ENCODE results near the gene MRPL41.

Gene MRPL41

GRCh38 chr9:137598943-137599342 lies 47.3 kb downstream of the MRPL41 start:
- H3K4me3 ChIP-seq (ENCODE audit: insufficient read length, low read depth) = no peak overlapping the region
- H3K9me3 ChIP-seq (ENCODE audit: insufficient read depth, low read length) = no peaks in the 10 kb centered on the region
- no peak for DNase-seq (ENCODE audit: low read depth, low spot score)
- H3K27me3 ChIP-seq (ENCODE audit: insufficient read depth, insufficient read length) = peaks cover 2% of the 10 kb centered on the region
- no peaks in the 10 kb centered on the region for H3K36me3 ChIP-seq (ENCODE audit: insufficient read depth, insufficient read length, low read length)
- TF ChIP-seq YY1 (IDR thresholded peaks at IDR 0.05; ENCODE audit: insufficient read depth, insufficient read length) = no peak
- no peak for TF ChIP-seq SUZ12 (IDR thresholded peaks at IDR 0.05; ENCODE audit: extremely low read depth, insufficient read depth, insufficient read length)
- TF ChIP-seq ZNF274 (IDR thresholded peaks at IDR 0.05; ENCODE audit: low read depth, low read length) = no peak
- H3K4me1 ChIP-seq (ENCODE audit: insufficient read depth, insufficient read length) = peaks cover 3% of the 10 kb centered on the region
- no peak overlapping the region for H3K9ac ChIP-seq (ENCODE audit: insufficient read length, low read depth)
